ENCODE measurements around the gene APBA1. TPM values are rescaled to one million over a fixed set of nuclear protein-coding genes. Genes with fewer than 3 reads are reported as not detected.

APBA1 gene
- total and polyA plus RNA-seq, 4 experiments from 2014 or later, result 0.83 to 2.0 (median 0.90) TPM; not detected in 1

DNA sequence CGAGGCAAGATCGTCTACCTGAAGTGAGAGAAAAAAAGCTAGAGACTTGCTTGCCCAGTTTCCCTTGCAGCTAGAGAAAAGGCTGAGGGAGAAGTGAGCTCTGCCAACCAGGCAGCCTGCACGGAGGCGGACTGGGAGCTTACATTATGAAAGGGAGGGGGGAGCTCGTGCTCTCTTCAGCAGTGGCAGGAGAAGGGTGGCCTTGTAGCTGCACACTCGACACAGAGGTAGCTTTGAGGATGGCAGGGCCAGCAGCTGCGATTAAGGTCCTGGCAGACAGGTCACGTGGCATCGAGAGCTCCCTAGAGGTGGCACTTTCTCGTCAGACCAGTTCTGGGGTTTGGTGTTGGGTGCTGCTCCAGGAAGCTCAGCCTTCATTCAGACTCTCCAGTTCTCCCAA is 26.7 kb downstream of the APBA1 start:
- intact Hi-C loops (cut with micrococcal nuclease), result no loop called here
- H3K4me1 ChIP-seq (ENCODE audit: insufficient read depth, low read length), result no peaks in the 10 kb centered on the region
- H3K9me3 ChIP-seq (ENCODE audit: control insufficient read depth in 1 of 2, low read length in 2 of 2), result no peaks in the 10 kb centered on the region
- Mint-ChIP-seq H3K9me3 (peaks cover 0 to 3% (median 0%) of the 10 kb centered on the region in 8 donors), H3K27me3 (peaks cover 0 to 4% of the 10 kb centered on the region in 2 donors), H3K27ac (no peak overlapping the region), H3K4me3 (no peak overlapping the region), H3K4me1 (no peaks in the 10 kb centered on the region), H3K36me3 (no peaks in the 10 kb centered on the region)
- H3K4me3 ChIP-seq (ENCODE audit: low read length in 2 of 2), result no peak overlapping the region
- DNase-seq, result no peak
- H3K36me3 ChIP-seq (ENCODE audit: insufficient read depth, low read length), result no peaks in the 10 kb centered on the region
- POLR2A ChIA-PET (ENCODE audit: partially characterized antibody), result no interaction called here
- CTCF ChIA-PET (ENCODE audit: partially characterized antibody), result no interaction called here
- no peak overlapping the region for H3K27ac ChIP-seq (ENCODE audit: low read depth, low read length)
- H3K27me3 ChIP-seq (ENCODE audit: insufficient read depth, low read length), result no peaks in the 10 kb centered on the region

DNA sequence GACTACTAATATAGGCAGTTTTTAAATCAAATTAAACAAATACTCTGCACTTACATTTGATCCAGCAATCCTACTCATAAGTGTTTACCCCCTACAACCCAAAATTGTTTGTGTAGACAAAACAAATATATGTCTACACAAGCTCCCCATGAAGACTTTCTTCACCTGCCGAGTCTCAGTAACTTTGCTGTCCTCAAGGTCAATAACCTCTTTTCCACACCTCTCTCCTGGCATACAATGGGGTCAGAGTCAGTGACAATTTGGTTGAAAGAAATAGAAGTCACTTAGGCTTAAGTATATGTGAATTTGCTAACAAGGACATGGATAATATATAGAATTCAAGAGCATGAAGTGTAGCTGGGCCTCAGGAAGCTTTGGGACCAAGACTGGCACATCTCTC is 29.1 kb downstream of the APBA1 start:
- no peak overlapping the region for H3K27ac ChIP-seq (ENCODE audit: low read depth, low read length)
- Mint-ChIP-seq H3K27me3 (peaks cover 0 to 2% of the 10 kb centered on the region in 2 donors), H3K9me3 (peaks cover 0 to 3% (median 0%) of the 10 kb centered on the region in 8 donors), H3K36me3 (no peaks in the 10 kb centered on the region), H3K4me3 (no peak overlapping the region), H3K27ac (no peak overlapping the region), H3K4me1 (no peaks in the 10 kb centered on the region)
- no peaks in the 10 kb centered on the region for H3K9me3 ChIP-seq (ENCODE audit: control insufficient read depth in 1 of 2, low read length in 2 of 2)
- DNase-seq, result no peak
- no peak overlapping the region for H3K4me3 ChIP-seq (ENCODE audit: low read length in 2 of 2)
- intact Hi-C loops (cut with micrococcal nuclease), result no loop called here
- ChIA-PET CTCF (ENCODE audit: partially characterized antibody) (no interaction called here), POLR2A (ENCODE audit: partially characterized antibody) (no interaction called here)
- no peaks in the 10 kb centered on the region for H3K36me3 ChIP-seq (ENCODE audit: insufficient read depth, low read length)
- H3K4me1 ChIP-seq (ENCODE audit: insufficient read depth, low read length), result no peaks in the 10 kb centered on the region
- H3K27me3 ChIP-seq (ENCODE audit: insufficient read depth, low read length), result no peaks in the 10 kb centered on the region

DNA sequence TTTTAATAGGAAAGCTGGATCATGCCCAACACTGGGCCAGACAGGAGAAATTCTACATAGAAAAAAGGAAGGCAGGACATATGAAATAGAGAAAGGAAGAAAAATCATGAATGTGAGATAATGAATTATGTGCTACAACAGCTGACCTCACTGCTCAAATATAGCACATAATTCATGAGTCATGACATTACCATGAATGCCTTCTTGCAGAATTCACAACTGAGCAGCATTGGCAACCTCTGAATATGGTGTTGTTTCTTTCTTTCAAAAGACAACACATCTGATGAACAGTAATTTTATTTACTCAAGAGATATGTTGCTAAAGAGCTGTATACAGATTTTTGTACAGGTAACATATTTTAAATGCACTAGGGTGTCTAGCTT is 34.4 kb downstream of the APBA1 start:
- H3K27ac ChIP-seq (ENCODE audit: low read depth, low read length), result no peak overlapping the region
- no peaks in the 10 kb centered on the region for H3K4me1 Mint-ChIP-seq
- no peaks in the 10 kb centered on the region for H3K36me3 ChIP-seq (ENCODE audit: insufficient read depth, low read length)
- intact Hi-C loops (cut with micrococcal nuclease), result no loop called here
- no peaks in the 10 kb centered on the region for H3K4me1 ChIP-seq (ENCODE audit: insufficient read depth, low read length)
- no peak overlapping the region for H3K4me3 Mint-ChIP-seq
- no peaks in the 10 kb centered on the region for H3K27me3 ChIP-seq (ENCODE audit: insufficient read depth, low read length)
- H3K36me3 Mint-ChIP-seq, result no peaks in the 10 kb centered on the region
- ChIA-PET POLR2A (ENCODE audit: partially characterized antibody) (no interaction called here), CTCF (ENCODE audit: partially characterized antibody) (no interaction called here)
- H3K27ac Mint-ChIP-seq, result no peak overlapping the region
- peaks cover 0 to 3% (median 0%) of the 10 kb centered on the region in 8 donors for H3K9me3 Mint-ChIP-seq
- H3K4me3 ChIP-seq (ENCODE audit: low read length in 2 of 2), result no peak overlapping the region
- DNase-seq, result no peak
- peaks cover 8 to 12% of the 10 kb centered on the region in 2 donors for H3K27me3 Mint-ChIP-seq
- H3K9me3 ChIP-seq (ENCODE audit: control insufficient read depth in 1 of 2, low read length in 2 of 2), result no peaks in the 10 kb centered on the region

GRCh38 chr9:69637193-69637816 is 34.9 kb downstream of the APBA1 start:
- Histone ChIP-seq H3K4me1 (ENCODE audit: insufficient read depth, low read length) (no peaks in the 10 kb centered on the region), H3K27me3 (ENCODE audit: insufficient read depth, low read length) (no peaks in the 10 kb centered on the region), H3K9me3 (ENCODE audit: control insufficient read depth in 1 of 2, low read length in 2 of 2) (no peaks in the 10 kb centered on the region), H3K27ac (ENCODE audit: low read depth, low read length) (no peak overlapping the region), H3K36me3 (ENCODE audit: insufficient read depth, low read length) (no peaks in the 10 kb centered on the region), H3K4me3 (ENCODE audit: low read length in 2 of 2) (no peak overlapping the region)
- no peak overlapping the region for H3K4me3 Mint-ChIP-seq
- H3K27me3 Mint-ChIP-seq, result peaks cover 8 to 12% of the 10 kb centered on the region in 2 donors
- ChIA-PET CTCF (ENCODE audit: partially characterized antibody) (no interaction called here), POLR2A (ENCODE audit: partially characterized antibody) (no interaction called here)
- H3K36me3 Mint-ChIP-seq, result no peaks in the 10 kb centered on the region
- H3K27ac Mint-ChIP-seq, result no peak overlapping the region
- H3K4me1 Mint-ChIP-seq, result no peaks in the 10 kb centered on the region
- intact Hi-C loops (cut with micrococcal nuclease), result no loop called here
- H3K9me3 Mint-ChIP-seq, result peaks cover 0 to 3% (median 0%) of the 10 kb centered on the region in 8 donors
- DNase-seq, result no peak

DNA sequence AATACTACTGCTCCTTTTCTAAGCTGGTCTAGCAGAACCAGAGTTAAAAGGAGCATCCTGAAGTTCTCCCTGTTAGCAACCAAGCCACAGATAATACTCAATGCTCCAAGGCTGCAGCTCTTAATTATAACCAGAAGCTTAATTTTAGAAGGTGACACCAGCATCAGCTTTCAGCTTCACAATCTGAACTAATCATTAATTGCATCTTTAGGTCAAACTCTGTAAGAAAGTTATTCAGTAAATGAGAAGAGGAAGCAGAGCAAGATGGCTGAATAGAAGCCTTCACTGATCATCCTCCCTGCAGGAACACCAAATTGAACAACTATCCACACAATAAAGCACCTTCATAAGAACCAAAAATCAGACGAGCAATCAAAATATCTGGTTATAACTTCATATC is 38.5 kb downstream of the APBA1 start:
- Mint-ChIP-seq H3K27me3 (peaks cover 9 to 20% of the 10 kb centered on the region in 2 donors), H3K9me3 (peaks cover 0 to 6% (median under 1%) of the 10 kb centered on the region in 8 donors), H3K36me3 (no peaks in the 10 kb centered on the region), H3K4me1 (no peaks in the 10 kb centered on the region), H3K27ac (no peak overlapping the region), H3K4me3 (no peak overlapping the region)
- H3K27me3 ChIP-seq (ENCODE audit: insufficient read depth, low read length), result no peaks in the 10 kb centered on the region
- H3K36me3 ChIP-seq (ENCODE audit: insufficient read depth, low read length), result no peaks in the 10 kb centered on the region
- ChIA-PET CTCF (ENCODE audit: partially characterized antibody) (no interaction called here), POLR2A (ENCODE audit: partially characterized antibody) (no interaction called here)
- intact Hi-C loops (cut with micrococcal nuclease), result no loop called here
- H3K4me1 ChIP-seq (ENCODE audit: insufficient read depth, low read length), result no peaks in the 10 kb centered on the region
- H3K9me3 ChIP-seq (ENCODE audit: control insufficient read depth in 1 of 2, low read length in 2 of 2), result no peaks in the 10 kb centered on the region
- no peak for DNase-seq
- H3K4me3 ChIP-seq (ENCODE audit: low read length in 2 of 2), result no peak overlapping the region
- H3K27ac ChIP-seq (ENCODE audit: low read depth, low read length), result no peak overlapping the region

DNA sequence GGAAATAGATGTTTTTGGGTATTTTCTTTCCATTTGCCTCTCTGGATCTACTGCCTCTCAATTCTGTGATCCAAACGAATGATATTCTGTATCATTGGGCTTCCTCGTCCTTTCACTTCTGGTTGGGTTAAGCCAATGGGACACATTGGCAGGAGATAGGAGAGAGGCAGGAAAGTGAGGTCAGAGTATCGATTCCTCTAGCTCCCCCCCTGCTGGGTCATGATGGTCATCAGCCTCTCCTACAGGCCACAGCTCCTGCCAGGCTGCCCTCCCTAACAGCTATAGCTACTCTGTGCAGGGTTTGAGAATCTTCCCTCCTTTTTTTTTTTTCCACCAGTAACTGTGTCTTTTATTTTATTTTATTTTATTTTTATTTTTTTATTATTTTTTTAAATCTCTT is 39.4 kb downstream of the APBA1 start:
- Histone ChIP-seq H3K27me3 (ENCODE audit: insufficient read depth, low read length) (no peaks in the 10 kb centered on the region), H3K9me3 (ENCODE audit: control insufficient read depth in 1 of 2, low read length in 2 of 2) (no peaks in the 10 kb centered on the region), H3K4me1 (ENCODE audit: insufficient read depth, low read length) (no peaks in the 10 kb centered on the region), H3K27ac (ENCODE audit: low read depth, low read length) (no peak overlapping the region), H3K4me3 (ENCODE audit: low read length in 2 of 2) (no peak overlapping the region), H3K36me3 (ENCODE audit: insufficient read depth, low read length) (no peaks in the 10 kb centered on the region)
- peaks cover 10 to 20% of the 10 kb centered on the region in 2 donors for H3K27me3 Mint-ChIP-seq
- peaks cover 0 to 6% (median 1%) of the 10 kb centered on the region in 8 donors for H3K9me3 Mint-ChIP-seq
- POLR2A ChIA-PET (ENCODE audit: partially characterized antibody), result no interaction called here
- H3K27ac Mint-ChIP-seq, result no peak overlapping the region
- no peaks in the 10 kb centered on the region for H3K36me3 Mint-ChIP-seq
- intact Hi-C loops (cut with micrococcal nuclease), result no loop called here
- CTCF ChIA-PET (ENCODE audit: partially characterized antibody), result no interaction called here
- H3K4me1 Mint-ChIP-seq, result no peaks in the 10 kb centered on the region
- no peak for DNase-seq
- no peak overlapping the region for H3K4me3 Mint-ChIP-seq

- Mint-ChIP-seq H3K4me1 (no peaks in the 10 kb centered on the region), H3K27me3 (peaks cover 9 to 11% of the 10 kb centered on the region in 2 donors), H3K27ac (no peak overlapping the region), H3K36me3 (no peaks in the 10 kb centered on the region), H3K4me3 (no peak overlapping the region), H3K9me3 (peaks cover 0 to 4% (median 0%) of the 10 kb centered on the region in 8 donors)
- intact Hi-C loops (cut with micrococcal nuclease), result no loop called here
- ChIA-PET POLR2A (ENCODE audit: partially characterized antibody) (no interaction called here), CTCF (ENCODE audit: partially characterized antibody) (no interaction called here)
- Histone ChIP-seq H3K4me1 (ENCODE audit: insufficient read depth, low read length) (no peaks in the 10 kb centered on the region), H3K27me3 (ENCODE audit: insufficient read depth, low read length) (no peaks in the 10 kb centered on the region), H3K9me3 (ENCODE audit: control insufficient read depth in 1 of 2, low read length in 2 of 2) (no peaks in the 10 kb centered on the region), H3K36me3 (ENCODE audit: insufficient read depth, low read length) (no peaks in the 10 kb centered on the region), H3K4me3 (ENCODE audit: low read length in 2 of 2) (no peak overlapping the region), H3K27ac (ENCODE audit: low read depth, low read length) (no peak overlapping the region)
- no peak for DNase-seq
Observed at GRCh38 chr9:69627281-69627680, 44.9 kb downstream of the APBA1 start.

DNA sequence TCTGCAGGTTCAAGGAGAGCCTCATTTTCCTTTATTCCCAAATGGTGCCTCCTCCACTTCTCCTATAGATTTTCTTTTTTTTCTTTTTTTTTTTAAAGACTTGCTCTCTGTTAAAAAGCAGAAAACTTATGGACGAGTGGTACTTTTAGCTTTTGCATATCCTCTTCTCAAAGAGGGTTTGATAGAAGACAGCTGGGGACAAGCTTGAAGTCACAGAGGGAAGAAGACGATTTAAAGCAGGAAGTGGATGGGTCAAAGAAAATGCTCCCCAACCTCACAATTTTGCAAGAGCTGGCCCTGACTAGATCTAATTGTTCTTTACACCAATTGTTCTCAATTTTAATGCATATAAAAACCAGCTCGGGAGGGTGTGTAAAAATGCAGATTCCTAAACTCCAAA is 48.9 kb downstream of the APBA1 start:
- H3K9me3 ChIP-seq (ENCODE audit: control insufficient read depth in 1 of 2, low read length in 2 of 2), result no peaks in the 10 kb centered on the region
- no peaks in the 10 kb centered on the region for H3K27me3 ChIP-seq (ENCODE audit: insufficient read depth, low read length)
- Mint-ChIP-seq H3K36me3 (no peaks in the 10 kb centered on the region), H3K4me1 (no peaks in the 10 kb centered on the region), H3K27me3 (peaks cover 3 to 7% of the 10 kb centered on the region in 2 donors), H3K9me3 (peaks cover 0 to 3% (median 0%) of the 10 kb centered on the region in 8 donors), H3K4me3 (no peak overlapping the region), H3K27ac (no peak overlapping the region)
- H3K36me3 ChIP-seq (ENCODE audit: insufficient read depth, low read length), result no peaks in the 10 kb centered on the region
- intact Hi-C loops (cut with micrococcal nuclease), result no loop called here
- no peak overlapping the region for H3K4me3 ChIP-seq (ENCODE audit: low read length in 2 of 2)
- H3K27ac ChIP-seq (ENCODE audit: low read depth, low read length), result no peak overlapping the region
- H3K4me1 ChIP-seq (ENCODE audit: insufficient read depth, low read length), result no peaks in the 10 kb centered on the region
- DNase-seq, result no peak
- ChIA-PET POLR2A (ENCODE audit: partially characterized antibody) (no interaction called here), CTCF (ENCODE audit: partially characterized antibody) (no interaction called here)
